A549 (cell line): ENCODE measurements around the gene RTN4RL1. TPM values are rescaled to one million over a fixed set of nuclear protein-coding genes. Genes with fewer than 3 reads are reported as not detected.

Experiments used
- ATAC-seq, 2 experiments: fragments of 200-7000 bp in 1 of 2; fragments of >200 bp in 1 of 2; cut with Nextera tagmentation in 1 of 2; cut with Tn5 transposase in 1 of 2; 3 replicates each; pipeline versions ENCODE4 v1.8.0 to v1.9.1; 2018 to 2020; ENCODE audit warnings: mild to moderate bottlenecking in 1 of 2, moderate library complexity in 1 of 2
- CTCF ChIA-PET: fragments of 300-600 bp; sonication (Branson Sonifier 250); formaldehyde crosslinking; extraction: SDS; loops from one replicate; lab custom pipeline; 2021; ENCODE audit warnings: antibody characterized with exemption, inconsistent platforms; lab: Yijun Ruan, JAX
- POLR2A ChIA-PET: fragments of 350-600 bp; formaldehyde crosslinking; extraction: SDS; loops from one replicate; lab custom pipeline; 2021; ENCODE audit warnings: antibody characterized with exemption, inconsistent platforms; lab: Yijun Ruan, JAX
- DNase-seq, 2 experiments: peaks; one replicate each; pipeline versions ENCODE4 v3.0.0 to v3.0.0-alpha.2; 2011 to 2016; ENCODE audit warnings: low read depth in 1 of 2, low spot score in 1 of 2
- FAIRE-seq: peaks from 2 replicates; lab custom pipeline; 2011; peaks lifted over from hg19 to GRCh38; lab: Jason Lieb, UNC
- H3K27ac ChIP-seq, 2 experiments: fragments of >200 bp; sonication (Bioruptor Twin); formaldehyde crosslinking; 3 replicates each; pipeline ENCODE4 v1.5.1; 2016 to 2017
- H3K4me1 ChIP-seq: fragments of >200 bp; sonication (Bioruptor Twin); formaldehyde crosslinking; 3 replicates; pipeline ENCODE4 v1.6.1; 2016
- H3K4me2 ChIP-seq: fragments of >200 bp; sonication (Bioruptor Twin); formaldehyde crosslinking; 3 replicates; pipeline ENCODE4 v1.6.1; 2016
- H3K4me3 ChIP-seq: fragments of >200 bp; sonication (Bioruptor Twin); formaldehyde crosslinking; 3 replicates; pipeline ENCODE4 v1.5.1; 2016
- H3K9me3 ChIP-seq: fragments of >200 bp; sonication (Bioruptor Twin); formaldehyde crosslinking; 3 replicates; pipeline ENCODE4 v1.6.1; 2016
- BHLHE40 ChIP-seq: IDR thresholded peaks from 2 replicates; pipeline ENCODE4 v1.6.1; 2012; ENCODE audit warnings: low read depth, low read length, inconsistent platforms
- CEBPB ChIP-seq, 2 experiments: fragments of >200 bp in 1 of 2; sonication (Bioruptor Twin) in 1 of 2; formaldehyde crosslinking in 1 of 2; IDR thresholded peaks; 2 replicates each; pipeline ENCODE4 v1.6.1; 2012 to 2016
- EP300 ChIP-seq, 2 experiments: fragments of >200 bp; sonication (Bioruptor Twin); formaldehyde crosslinking; IDR thresholded peaks; 2 replicates in 1 of 2; 3 replicates in 1 of 2; pipeline ENCODE4 v1.6.1; 2016 to 2017
- ESRRA ChIP-seq: fragments of 150-350 bp; IDR thresholded peaks from 2 replicates; pipeline ENCODE4 v1.6.1; 2014; ENCODE audit warnings: mild to moderate bottlenecking, low read length, borderline replicate concordance
- FOSL2 ChIP-seq, 2 experiments: fragments of 450-650 bp in 1 of 2; fragments of >200 bp in 1 of 2; sonication (Bioruptor Twin) in 1 of 2; formaldehyde crosslinking; IDR thresholded peaks; 2 replicates each; pipeline versions ENCODE4 v1.5.0 to v1.6.1; 2016 to 2020; ENCODE audit warnings: mild to moderate bottlenecking in 1 of 2, moderate library complexity in 1 of 2
- FOXS1 ChIP-seq: fragments of 250-450 bp; sonication (Bioruptor Pico); IDR thresholded peaks from 2 replicates; pipeline ENCODE4 v1.5.0; 2020; ENCODE audit warnings: mild to moderate bottlenecking, moderate library complexity
- HDAC2 ChIP-seq: fragments of 200-600 bp; sonication (generic); IDR thresholded peaks from 2 replicates; pipeline ENCODE4 v1.6.1; 2016
- HMGXB4 ChIP-seq: fragments of 250-450 bp; sonication (Bioruptor Pico); IDR thresholded peaks from 2 replicates; pipeline ENCODE4 v1.5.0; 2021; ENCODE audit warnings: mild to moderate bottlenecking, moderate library complexity, borderline replicate concordance
- JUN ChIP-seq, 2 experiments: fragments of >200 bp; sonication (Bioruptor Twin); formaldehyde crosslinking; IDR thresholded peaks; 2 replicates in 1 of 2; 3 replicates in 1 of 2; pipeline ENCODE4 v1.6.1; 2016 to 2017
- MAFK ChIP-seq: fragments of 450-650 bp; IDR thresholded peaks from 2 replicates; pipeline ENCODE4 v1.6.1; 2014; ENCODE audit not compliant: partially characterized antibody
- MAZ ChIP-seq: fragments of 150-350 bp; IDR thresholded peaks from 2 replicates; pipeline ENCODE4 v1.6.1; 2014; ENCODE audit warnings: antibody characterized with exemption, low read depth, low read length, borderline replicate concordance
- NPAS2 ChIP-seq: fragments of 250-450 bp; sonication (Bioruptor Pico); IDR thresholded peaks from 2 replicates; pipeline ENCODE4 v1.8.0; 2022; ENCODE audit warnings: mild to moderate bottlenecking, moderate library complexity, borderline replicate concordance
- PBX3 ChIP-seq: IDR thresholded peaks from 2 replicates; pipeline ENCODE4 v1.6.1; 2012
- POLR2A ChIP-seq: IDR thresholded peaks from 2 replicates; pipeline ENCODE4 v1.6.1; 2012; ENCODE audit warnings: mild to moderate bottlenecking, low read length
- RAD21 ChIP-seq, 2 experiments: fragments of >200 bp in 1 of 2; sonication (Bioruptor Twin) in 1 of 2; formaldehyde crosslinking in 1 of 2; IDR thresholded peaks in 1 of 2; conservative IDR thresholded peaks in 1 of 2; 2 replicates in 1 of 2; 3 replicates in 1 of 2; pipeline ENCODE4 v1.6.1; 2012 to 2018; ENCODE audit warnings: inconsistent platforms in 1 of 2
- SMC3 ChIP-seq: fragments of >200 bp; sonication (Bioruptor Twin); formaldehyde crosslinking; IDR thresholded peaks from 3 replicates; pipeline ENCODE4 v1.6.1; 2018; ENCODE audit warnings: inconsistent platforms
- TP53 ChIP-seq: fragments of 250-450 bp; sonication (Bioruptor Pico); IDR thresholded peaks from 2 replicates; pipeline ENCODE4 v1.5.0; 2021; ENCODE audit warnings: mild to moderate bottlenecking, moderate library complexity
- ZFP36 ChIP-seq: fragments of 450-650 bp; IDR thresholded peaks from 2 replicates; pipeline ENCODE4 v1.6.1; 2014; ENCODE audit warnings: borderline replicate concordance; ENCODE audit not compliant: partially characterized antibody
- ZNF302 ChIP-seq: fragments of 250-450 bp; sonication (Bioruptor Pico); IDR thresholded peaks from 2 replicates; pipeline ENCODE4 v1.9.0; 2021; ENCODE audit warnings: inconsistent platforms, mild to moderate bottlenecking, moderate library complexity
- WGBS: methylation state at CpG from one replicate; pipeline ENCODE4 v1.1.6; 2017; ENCODE audit errors: missing lambda C conversion rate; 5-methylcytosine and 5-hydroxymethylcytosine counted together
- polyA plus RNA-seq, 4 experiments: library from polyadenylated mRNA; depleted of rRNA in 3 of 4; stranded (reverse); fragments of >200 nt; fragmentation: RNase III in 1 of 4; extraction: RNeasy Plus Mini Kit Qiagen cat#74134 plus additional on column Dnase treatment in 1 of 4; gene quantifications; 2 replicates in 3 of 4; 3 replicates in 1 of 4; pipeline ENCODE4 v1.2.3, GENCODE V29; 2011 to 2017
- TF ChIP-seq, protein P1 (sequence below): fragments of 200-600 bp; sonication (generic); IDR thresholded peaks from 2 replicates; pipeline ENCODE4 v1.6.1; 2016; ENCODE audit warnings: antibody characterized with exemption, mild to moderate bottlenecking, moderate library complexity

RTN4RL1 gene
- polyA plus RNA-seq, 2 of the 4 experiments (the other 2 are of a cell fraction), result 0.39 to 1.5 TPM

- TF ChIP-seq HMGXB4 (CRISPR knock-in tag), result no peak
- TF ChIP-seq MAZ, result no peak
- no peak for TF ChIP-seq EP300 (IDR thresholded peaks at IDR 0.05)
- TF ChIP-seq FOXS1, result no peak
- no peak for TF ChIP-seq PBX3
- TF ChIP-seq JUN (IDR thresholded peaks at IDR 0.05), result no peak
- TF ChIP-seq MAFK, result no peak
- no peak for TF ChIP-seq SMC3
- no peak for TF ChIP-seq ESRRA
Observed at GRCh38 chr17:1904273-1905182, 120.6 kb downstream of the RTN4RL1 start (continued).

DNA sequence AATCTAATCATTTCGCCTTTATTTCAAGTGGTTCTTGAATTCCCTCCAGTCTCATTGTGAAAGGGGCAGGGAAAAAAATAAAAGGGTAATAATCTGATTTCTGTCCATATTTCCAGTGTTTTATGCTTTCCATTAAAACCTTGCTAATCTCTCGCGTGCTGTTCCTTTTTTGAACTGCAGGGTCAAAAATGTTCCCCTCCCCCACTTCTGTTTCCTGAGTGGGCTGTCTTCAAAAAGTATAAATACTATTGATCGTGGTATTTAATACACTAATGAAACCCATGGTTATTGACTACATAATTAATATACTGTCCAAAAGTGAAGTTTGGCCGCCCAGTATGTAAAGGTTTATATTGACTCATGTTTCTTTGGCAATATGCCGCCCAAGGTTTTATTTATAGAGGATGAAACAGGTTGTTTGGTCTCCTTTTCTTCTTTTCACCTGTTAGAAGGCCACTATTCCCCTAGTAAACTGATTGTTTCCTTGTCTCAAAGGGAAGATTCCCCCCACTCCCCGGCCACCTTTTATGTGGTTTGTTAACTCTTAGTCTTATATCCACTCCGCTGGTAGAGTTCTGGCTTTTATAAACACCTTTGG lies 125.6 kb downstream of the RTN4RL1 start:
- WGBS, result 89% methylated on average over 8 of the region's 8 CpGs
- POLR2A ChIA-PET, result no interaction called here

GRCh38 chr17:1898872-1899271 lies 126.3 kb downstream of the RTN4RL1 start:
- CTCF ChIA-PET, result interaction anchor here (1.8 to 20.9 kb wide), 2 partner anchors 10 to 127 kb away, joined by 5 to 213 read pairs; partner anchors contain the start of genes DPH1 and RTN4RL1
- no peaks in the 10 kb centered on the region for H3K9me3 ChIP-seq
- no peak for FAIRE-seq
- 93% methylated on average over 12 of the region's 12 CpGs for WGBS
- TF ChIP-seq RAD21 (conservative IDR thresholded peaks at IDR 0.05 in 1 of 2, IDR thresholded peaks at IDR 0.05 in 1 of 2) (no peak), CEBPB (IDR thresholded peaks at IDR 0.05) (no peak), ZFP36 (no peak), PBX3 (no peak), NPAS2 (CRISPR knock-in tag) (no peak), TP53 (CRISPR knock-in tag) (no peak), BHLHE40 (no peak), POLR2A (no peak), FOSL2 (IDR thresholded peaks at IDR 0.05) (no peak), FOSL2 (CRISPR knock-in tag; IDR thresholded peaks at IDR 0.05) (no peak), ZNF302 (CRISPR knock-in tag) (no peak)
- TF ChIP-seq, protein P1, sequence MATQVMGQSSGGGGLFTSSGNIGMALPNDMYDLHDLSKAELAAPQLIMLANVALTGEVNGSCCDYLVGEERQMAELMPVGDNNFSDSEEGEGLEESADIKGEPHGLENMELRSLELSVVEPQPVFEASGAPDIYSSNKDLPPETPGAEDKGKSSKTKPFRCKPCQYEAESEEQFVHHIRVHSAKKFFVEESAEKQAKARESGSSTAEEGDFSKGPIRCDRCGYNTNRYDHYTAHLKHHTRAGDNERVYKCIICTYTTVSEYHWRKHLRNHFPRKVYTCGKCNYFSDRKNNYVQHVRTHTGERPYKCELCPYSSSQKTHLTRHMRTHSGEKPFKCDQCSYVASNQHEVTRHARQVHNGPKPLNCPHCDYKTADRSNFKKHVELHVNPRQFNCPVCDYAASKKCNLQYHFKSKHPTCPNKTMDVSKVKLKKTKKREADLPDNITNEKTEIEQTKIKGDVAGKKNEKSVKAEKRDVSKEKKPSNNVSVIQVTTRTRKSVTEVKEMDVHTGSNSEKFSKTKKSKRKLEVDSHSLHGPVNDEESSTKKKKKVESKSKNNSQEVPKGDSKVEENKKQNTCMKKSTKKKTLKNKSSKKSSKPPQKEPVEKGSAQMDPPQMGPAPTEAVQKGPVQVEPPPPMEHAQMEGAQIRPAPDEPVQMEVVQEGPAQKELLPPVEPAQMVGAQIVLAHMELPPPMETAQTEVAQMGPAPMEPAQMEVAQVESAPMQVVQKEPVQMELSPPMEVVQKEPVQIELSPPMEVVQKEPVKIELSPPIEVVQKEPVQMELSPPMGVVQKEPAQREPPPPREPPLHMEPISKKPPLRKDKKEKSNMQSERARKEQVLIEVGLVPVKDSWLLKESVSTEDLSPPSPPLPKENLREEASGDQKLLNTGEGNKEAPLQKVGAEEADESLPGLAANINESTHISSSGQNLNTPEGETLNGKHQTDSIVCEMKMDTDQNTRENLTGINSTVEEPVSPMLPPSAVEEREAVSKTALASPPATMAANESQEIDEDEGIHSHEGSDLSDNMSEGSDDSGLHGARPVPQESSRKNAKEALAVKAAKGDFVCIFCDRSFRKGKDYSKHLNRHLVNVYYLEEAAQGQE, result no peak
- TF ChIP-seq, all 56 proteins: peak for 0
- POLR2A ChIA-PET, result no interaction called here
- DNase-seq (no peak), ATAC-seq (no peak)
- Histone ChIP-seq H3K4me3 (no peak overlapping the region), H3K27ac (no peak overlapping the region), H3K4me1 (no peaks in the 10 kb centered on the region), H3K4me2 (no peak overlapping the region)

More for the DNA sequence above, 125.6 kb downstream of the RTN4RL1 start:
- TF ChIP-seq HDAC2, result no peak
- H3K4me3 ChIP-seq, result no peak overlapping the region
- no peaks in the 10 kb centered on the region for H3K4me1 ChIP-seq
- CTCF ChIA-PET, result interaction anchor here (8.6 to 20.9 kb wide), 2 partner anchors 126 to 127 kb away, joined by 134 to 213 read pairs; partner anchors contain the start of genes DPH1 and RTN4RL1
- no peak overlapping the region for H3K27ac ChIP-seq
- DNase-seq (peak in 1 of 2 experiments; percentile 33), ATAC-seq (no peak), FAIRE-seq (peak; percentile 28)
- H3K4me2 ChIP-seq, result no peak overlapping the region
- H3K9me3 ChIP-seq, result no peaks in the 10 kb centered on the region
